Stimulated activated CD8-positive, alpha-beta memory T cell treated with anti-CD3 and anti-CD28 coated beads, Interleukin-4, amount 100 ng/mL, for 4 hours (primary cell): ENCODE results near the gene RAB24.
"Not testable (repeated sequence)": the region's sequence is repeated elsewhere in the genome, so short reads cannot be mapped to it uniquely, and the experiment has no call there.

Experiments used
- DNase-seq, 2 donors: peaks; one replicate each; pipeline ENCODE4 v3.0.0-alpha.2; 2020; ENCODE audit warnings: low read depth in 2 of 2, low spot score in 1 of 2

The RAB24 gene

DNA sequence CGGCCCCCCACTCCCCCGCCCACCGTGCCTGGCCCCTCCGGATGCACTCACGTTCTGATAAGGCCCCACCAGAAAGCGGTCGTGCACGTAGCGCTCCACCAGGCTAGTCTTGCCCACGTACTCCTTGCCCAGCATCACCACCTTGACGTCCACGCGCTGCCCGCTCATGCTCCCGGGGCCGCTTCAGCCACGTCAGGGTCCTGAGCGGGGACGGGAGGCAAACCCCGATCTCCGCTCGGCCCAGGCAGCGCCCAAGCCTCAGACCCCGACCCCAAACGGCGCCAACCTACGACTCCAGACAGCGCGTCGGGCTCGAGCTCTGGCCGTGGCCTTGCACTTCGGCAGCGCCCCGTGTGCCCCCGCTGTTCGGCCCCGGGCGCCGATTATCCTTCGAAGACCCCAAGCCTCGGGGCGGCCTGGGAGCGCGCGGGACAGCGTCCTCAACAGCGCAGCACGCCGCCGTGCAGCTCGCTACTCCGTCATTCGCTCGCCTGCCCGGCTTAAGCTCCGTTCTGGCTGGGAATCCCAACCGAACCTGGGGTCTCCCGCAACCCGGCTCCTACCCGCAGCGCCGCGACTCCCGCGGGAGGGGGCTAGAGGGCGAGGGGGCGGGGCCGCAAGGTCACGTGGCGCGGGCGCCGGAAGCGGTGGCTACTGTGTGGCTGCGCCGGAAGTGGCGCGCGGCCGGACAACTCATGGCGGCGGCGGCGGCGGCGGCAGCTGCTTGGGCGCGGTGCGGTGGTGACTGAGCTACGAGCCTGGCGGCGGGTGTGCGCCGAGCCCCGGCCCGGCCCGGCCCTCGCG, at the start of gene RAB24, which contains the start of gene PRELID1:
Gene RAB24, minus strand, starts transcription at position 599 of the 804 bp plus-strand sequence. Its CDS starts 431 bp downstream, at position 168.
Gene PRELID1, plus strand, starts transcription at position 679 of the 804 bp plus-strand sequence. CDS start 187 bp downstream, outside the sequence.
- DNase-seq = peak; percentile 76 to 77

DNA sequence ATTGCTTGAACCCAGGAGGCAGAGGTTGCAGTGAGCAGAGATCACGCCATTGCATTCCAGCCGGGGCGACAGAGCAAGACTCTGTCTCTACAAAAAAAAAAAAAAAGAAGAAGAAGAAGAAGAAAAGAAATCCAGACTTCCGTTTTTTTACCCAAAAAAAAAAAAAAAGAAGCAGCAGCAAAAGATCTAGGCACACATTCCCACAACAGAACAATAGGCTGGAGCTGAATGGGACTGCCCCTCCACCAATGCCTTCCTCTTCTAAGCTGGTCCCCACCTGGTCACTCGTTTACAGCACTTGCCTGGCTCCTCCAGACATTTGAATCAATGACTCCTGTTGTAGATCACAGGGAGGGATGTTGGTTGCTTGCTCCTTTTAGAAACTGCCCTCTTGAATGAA, 49.6 kb upstream of the RAB24 start:
- no peak for DNase-seq

DNA sequence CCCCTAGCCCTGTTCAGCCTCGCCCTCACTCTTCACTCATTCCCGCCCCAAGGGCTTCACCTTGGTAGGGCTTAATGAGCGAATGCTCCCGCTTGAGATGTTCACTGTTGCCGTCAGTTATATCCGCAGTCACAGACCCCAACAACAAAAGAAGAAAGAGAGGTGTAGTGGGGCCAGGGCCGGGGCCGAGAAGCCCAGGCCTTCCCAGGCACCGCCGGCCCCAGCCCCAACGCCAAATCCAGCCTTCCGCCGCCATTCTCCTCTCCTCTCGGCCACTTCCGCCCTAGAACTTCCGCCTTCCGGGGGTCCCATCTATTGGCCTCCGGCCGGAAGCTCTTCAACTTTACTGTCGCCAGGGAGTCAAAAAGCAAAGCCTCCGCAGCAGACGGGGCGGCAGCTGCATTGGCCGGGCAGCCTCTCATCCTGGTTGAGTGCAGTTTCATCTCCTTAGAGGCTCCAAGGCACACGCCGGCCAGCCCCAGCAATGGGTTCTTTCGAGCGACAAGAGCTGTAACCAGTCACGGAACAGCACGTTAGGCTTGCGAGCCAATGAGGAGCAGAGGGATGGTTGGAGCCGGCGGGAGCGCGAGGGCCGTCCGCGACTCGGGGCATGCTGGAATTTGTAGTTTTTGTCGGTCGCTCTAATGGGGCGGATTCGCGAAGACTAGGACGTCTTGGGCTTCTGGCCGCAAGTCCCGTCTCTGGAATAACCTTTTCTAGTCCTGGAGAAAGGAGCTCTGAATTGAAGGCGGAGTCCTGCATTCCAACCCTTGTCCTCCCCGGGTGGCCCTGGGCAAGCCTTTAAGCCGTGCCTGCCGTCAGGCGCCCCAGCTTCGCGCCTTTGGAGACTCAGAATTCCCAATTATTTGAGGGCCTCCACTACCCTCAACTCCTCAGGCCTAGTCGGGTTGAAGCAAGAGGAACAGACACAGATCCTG, 48.1 kb upstream of the RAB24 start, which contains the start of gene LMAN2:
Gene LMAN2, minus strand, starts transcription at position 277 of the 938 bp plus-strand sequence. Its CDS starts 21 bp downstream, at position 256.
- DNase-seq = peak; percentile 74 to 80

DNA sequence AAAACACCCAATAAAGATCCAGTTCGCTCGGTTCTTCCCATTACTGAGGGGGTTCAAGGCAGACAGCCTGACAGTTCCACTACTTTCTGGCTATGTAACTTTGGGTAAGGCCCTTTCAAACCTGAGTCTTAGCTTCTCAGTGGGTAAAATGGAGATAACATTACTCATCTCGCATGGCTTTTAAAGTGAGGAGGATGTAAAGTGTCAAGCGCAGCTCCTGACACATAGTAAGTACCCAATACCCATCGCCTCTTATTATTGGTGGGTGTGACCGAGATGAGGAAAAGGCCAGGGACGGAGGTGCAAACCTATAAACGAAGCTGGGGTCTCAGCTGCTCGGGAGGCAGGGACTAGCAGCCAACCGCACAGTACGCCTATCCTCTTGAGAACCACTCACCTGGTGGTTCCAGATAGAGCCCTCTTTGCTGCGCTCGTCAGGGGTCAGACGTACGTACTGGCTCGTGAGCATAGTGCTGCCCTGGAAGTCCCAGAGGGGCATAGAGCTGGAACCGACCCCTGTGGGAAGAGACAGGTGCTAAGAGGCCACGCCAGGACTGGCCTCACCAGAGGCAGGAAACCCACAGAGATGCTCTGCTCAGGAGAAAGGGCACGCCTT, 47.4 kb upstream of the RAB24 start:
- DNase-seq = no peak

DNA sequence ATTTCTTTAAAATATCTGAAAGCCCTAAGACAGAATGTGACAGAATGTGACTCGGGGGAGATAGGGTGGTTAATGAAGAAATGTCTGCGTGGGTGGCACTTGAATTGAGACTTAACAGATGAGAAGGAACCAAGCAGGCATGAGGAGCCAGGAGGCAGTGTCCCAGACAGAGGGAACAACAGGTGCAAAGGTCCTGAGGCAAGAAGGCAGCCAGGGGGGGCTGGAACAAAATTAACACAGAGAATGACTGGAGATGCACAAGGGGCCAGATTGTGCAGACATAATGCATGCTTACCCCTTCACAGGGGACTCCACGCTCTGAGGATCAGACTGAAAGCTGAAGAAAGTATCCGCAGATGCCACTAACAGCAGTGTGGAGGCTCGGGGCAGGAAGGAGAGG, 46.2 kb upstream of the RAB24 start:
- DNase-seq = no peak

- no peak for DNase-seq
Measured at GRCh38 chr5:177349362-177349647, 45.8 kb upstream of the RAB24 start.

DNA sequence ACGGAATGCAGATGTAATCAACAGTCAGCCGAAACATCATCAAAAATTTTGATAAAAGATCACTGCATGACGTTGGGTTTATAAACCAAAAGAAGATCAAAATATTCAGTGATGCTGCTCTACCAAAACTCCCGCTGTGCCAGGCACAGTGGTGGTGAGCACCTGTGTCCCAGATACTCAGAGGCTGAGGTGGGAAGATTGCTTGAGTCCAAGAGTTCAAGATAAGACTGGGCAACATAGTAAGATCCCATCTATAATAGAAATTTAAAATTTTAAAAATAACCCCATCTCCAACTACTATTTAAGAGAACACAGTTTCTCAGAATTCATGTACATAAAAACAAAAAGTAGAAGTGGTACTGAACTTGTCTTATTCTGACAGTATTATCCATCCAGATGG, 44.2 kb upstream of the RAB24 start:
- DNase-seq = no peak

DNA sequence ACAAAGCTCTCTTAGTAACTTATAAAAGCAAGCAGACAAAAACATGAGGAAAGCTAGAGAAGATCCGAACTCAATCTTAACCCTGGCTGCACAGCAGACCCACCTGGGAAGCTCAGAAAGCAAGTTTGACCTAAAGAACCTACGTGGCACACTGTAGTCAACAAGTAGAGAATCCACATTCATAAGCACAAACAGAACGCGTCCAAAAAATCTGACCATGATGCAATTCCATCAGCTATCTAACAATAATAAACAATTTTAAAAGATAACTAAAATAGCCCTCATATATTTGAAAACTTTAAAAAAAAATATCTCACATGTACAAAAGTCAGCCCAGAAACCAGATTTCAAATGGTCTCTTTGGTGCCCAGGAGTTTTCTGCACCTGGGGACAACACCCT, 43.3 kb upstream of the RAB24 start:
- DNase-seq = no peak

DNA sequence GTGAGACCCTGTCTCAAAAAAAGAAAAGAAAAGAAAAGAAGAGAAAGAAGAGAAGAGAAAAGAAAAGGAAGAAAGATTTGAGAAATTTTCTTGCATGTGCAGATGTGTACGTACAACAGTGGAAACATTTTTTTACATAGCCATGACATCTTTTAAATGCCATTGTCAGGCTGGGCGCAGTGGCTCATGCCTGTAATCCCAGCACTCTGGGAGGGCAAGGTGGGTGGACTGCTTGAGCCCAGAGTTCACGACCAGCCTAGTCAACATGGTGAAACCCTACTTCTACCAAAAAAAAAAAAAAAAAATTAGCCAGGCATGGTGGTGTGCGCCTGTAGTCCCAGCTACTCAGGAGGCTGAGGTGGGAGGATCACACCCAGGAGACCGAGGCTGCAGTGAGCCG, 41.4 kb upstream of the RAB24 start:
- DNase-seq = no peak

GRCh38 chr5:177343777-177344176, 40.3 kb upstream of the RAB24 start:
- DNase-seq = no peak

GRCh38 chr5:177343000-177343399, 39.5 kb upstream of the RAB24 start:
- not testable (repeated sequence) for DNase-seq

- DNase-seq = no peak
Measured at GRCh38 chr5:177339107-177339638, 35.7 kb upstream of the RAB24 start.

DNA sequence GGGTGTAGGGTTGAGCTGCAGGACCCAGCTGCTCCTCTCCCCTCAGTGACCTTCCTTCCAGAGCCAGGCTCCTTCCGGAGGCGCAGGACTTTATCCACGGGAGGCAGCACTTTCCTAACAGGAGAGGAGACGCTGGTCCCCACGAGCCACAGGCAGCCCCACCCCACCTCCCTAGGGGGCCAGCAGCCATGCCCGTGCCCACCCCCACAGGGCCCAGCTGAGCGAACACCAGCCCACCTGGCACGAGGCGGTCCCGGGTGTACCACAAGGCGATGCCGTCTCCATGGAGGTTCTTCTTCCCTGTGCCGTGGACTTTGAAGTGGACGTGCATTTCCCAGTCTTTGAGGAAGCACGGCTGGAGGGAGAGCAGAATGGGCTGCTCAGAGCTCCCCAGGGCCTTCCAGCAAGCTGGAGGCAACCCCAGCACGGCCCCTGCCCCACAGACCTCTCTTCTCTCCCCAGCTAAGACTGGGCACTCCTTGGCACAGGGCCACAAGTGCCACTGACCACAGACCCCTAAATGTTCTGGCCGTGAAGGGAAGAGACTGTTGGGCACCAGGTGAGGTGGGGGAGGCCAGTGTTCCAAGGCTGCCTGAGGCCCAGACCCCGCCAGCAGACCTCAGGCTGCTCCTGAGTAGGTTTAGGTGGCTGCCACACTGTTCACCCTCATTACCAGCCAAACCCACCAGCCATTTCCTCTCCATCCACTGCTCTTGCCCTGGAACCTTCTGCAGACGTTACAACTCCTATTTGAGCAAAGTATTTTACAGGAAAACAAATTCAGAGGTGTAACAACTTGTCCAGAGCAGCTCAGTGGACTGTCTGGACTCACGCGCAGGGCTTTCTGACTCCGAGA, 35.0 kb upstream of the RAB24 start:
- no peak for DNase-seq

DNA sequence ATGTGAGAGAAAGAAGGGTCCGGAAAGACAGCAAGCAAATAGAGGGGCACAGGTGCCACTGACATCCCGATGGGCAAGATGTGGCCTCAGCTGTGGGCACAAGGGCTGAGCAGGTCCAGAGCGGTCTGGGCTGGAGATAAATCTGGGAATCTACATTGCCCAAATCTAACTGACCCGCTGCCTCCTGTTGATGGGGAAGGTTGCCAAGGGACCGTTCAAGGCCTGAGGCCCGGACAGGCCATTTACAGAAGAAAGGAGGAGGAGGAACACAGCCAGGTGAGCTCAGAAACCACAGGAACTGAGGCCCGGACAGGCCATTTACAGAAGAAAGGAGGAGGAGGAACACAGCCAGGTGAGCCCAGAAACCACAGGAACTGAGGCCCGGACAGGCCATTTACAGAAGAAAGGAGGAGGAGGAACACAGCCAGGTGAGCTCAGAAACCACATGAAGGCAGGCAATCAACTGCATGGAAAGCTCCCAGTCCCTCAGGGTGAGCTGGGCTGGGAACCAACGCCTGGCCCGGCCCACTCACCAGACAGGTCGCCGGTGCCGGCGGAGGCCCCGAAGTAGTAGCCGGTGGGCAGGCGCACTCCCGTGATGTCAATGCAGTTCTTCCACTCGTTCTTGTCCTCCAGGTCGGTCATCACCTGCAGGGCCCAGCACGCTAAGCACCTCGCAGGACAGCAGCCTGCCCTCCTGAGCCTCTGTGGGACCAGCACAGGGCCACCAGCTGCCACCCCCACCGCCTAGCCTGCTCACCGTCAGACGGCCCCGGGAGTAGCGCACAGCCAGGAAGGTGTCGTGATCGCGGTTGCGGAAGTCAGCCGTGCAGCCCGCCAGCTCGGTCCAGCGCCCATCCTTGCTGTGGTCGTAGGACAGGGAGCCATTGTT, 33.3 kb upstream of the RAB24 start:
- no peak for DNase-seq

DNA sequence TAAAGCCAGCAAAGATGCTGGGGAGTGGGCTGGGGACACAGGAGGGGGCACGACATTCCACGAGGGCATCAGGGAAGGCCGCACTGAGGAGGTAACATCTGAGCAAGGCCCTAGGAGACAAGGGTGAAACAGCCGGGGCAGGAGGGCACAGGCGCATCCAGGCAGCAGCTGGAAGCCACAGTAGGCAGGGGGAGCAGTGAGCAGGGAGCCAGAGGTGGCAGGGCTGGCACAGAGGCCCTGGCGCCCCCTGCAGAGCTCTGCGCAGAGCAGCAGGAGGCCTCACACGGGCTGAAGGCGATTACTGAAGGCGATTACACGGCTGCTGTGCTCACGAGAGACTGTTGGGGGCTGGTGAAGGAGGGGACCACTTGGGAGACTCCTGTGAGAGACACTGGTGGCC, 32.6 kb upstream of the RAB24 start:
- no peak for DNase-seq

- no peak for DNase-seq
Measured at GRCh38 chr5:177335701-177336065, 32.2 kb upstream of the RAB24 start.

- no peak for DNase-seq
Measured at GRCh38 chr5:177334781-177335700, 31.5 kb upstream of the RAB24 start.

DNA sequence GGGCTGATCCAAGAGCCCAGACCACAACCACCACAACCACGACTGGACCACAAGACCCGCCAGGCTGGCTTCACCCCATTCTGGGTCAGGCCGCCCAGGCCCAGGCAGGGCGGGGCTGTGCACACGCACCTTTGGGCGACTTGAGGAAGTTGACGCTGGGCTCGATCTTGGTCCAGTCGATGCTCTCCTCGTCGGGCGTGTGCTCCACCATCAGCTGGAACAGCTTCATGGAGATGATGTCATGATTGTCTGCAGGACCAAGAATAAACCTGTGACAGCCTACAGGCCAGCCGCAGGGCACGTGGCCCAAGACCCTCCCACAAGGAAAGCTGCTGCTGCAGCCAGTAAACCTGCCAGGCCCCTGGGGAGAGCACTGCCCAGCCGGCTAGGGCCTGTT, 30.6 kb upstream of the RAB24 start:
- DNase-seq = no peak
